SJSA1 (cell line): ENCODE measurements around the gene BBS10. TPM values are rescaled to one million over a fixed set of nuclear protein-coding genes. Genes with fewer than 3 reads are reported as not detected.

ENCODE experiments used
- DNase-seq, 2 experiments: peaks; one replicate each; pipeline ENCODE4 v3.0.0-alpha.2; 2015 to 2020; ENCODE audit warnings: low spot score in 2 of 2, low read depth in 1 of 2
- H3K27ac ChIP-seq: fragments of 250-450 bp; sonication (Bioruptor Pico); 2 replicates; pipeline ENCODE4 v1.5.1; 2020; ENCODE audit warnings: mild to moderate bottlenecking, moderate library complexity
- H3K27me3 ChIP-seq: fragments of 250-450 bp; sonication (Bioruptor Pico); replicated peaks from 2 replicates; pipeline ENCODE4 v1.5.1; 2020; ENCODE audit warnings: mild to moderate bottlenecking, moderate library complexity
- H3K36me3 ChIP-seq: fragments of 250-450 bp; sonication (Bioruptor Pico); 2 replicates; pipeline ENCODE4 v1.5.1; 2020; ENCODE audit warnings: mild to moderate bottlenecking
- H3K4me1 ChIP-seq: fragments of 250-450 bp; sonication (Bioruptor Pico); replicated peaks from 2 replicates; pipeline ENCODE4 v1.6.1; 2021; ENCODE audit warnings: mild to moderate bottlenecking
- H3K4me3 ChIP-seq: fragments of 250-450 bp; sonication (Bioruptor Pico); 2 replicates; pipeline ENCODE4 v1.5.1; 2020; ENCODE audit warnings: mild to moderate bottlenecking
- H3K9me3 ChIP-seq: fragments of 250-450 bp; sonication (Bioruptor Pico); replicated peaks from 2 replicates; pipeline ENCODE4 v1.5.1; 2020; ENCODE audit warnings: mild to moderate bottlenecking
- total RNA-seq: library from RNA; depleted of rRNA; stranded (reverse); fragments of >200 nt; shearing (Covaris generic); gene quantifications from 2 replicates; pipeline ENCODE4 v1.2.3, GENCODE V29; 2014

BBS10 gene
- total RNA-seq, 1 experiment from 2014 or later, result 17.3 TPM

DNA sequence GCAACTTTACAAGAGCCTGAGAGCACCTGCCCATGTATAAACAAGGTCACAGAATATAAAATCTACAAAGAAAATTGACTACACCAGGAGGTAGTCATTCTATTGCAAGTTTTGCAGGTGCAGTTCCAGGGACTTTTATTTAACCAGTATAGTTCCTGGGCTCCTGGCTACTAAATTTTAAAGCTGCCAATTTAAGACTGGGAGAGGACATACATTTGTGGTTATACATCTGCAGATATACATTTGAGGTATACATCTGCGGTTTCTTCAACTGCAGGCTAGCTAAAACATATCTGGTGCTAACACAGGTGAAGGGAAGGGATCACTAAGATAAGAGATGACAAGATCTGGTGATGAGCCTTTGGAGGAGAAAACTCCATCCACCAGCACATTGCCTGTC, 30.2 kb downstream of the BBS10 start:
- no peak for DNase-seq
- Histone ChIP-seq H3K27me3 (no peaks in the 10 kb centered on the region), H3K9me3 (no peaks in the 10 kb centered on the region), H3K27ac (no peak overlapping the region), H3K4me1 (peaks cover 20% of the 10 kb centered on the region), H3K36me3 (no peaks in the 10 kb centered on the region), H3K4me3 (no peak overlapping the region)

DNA sequence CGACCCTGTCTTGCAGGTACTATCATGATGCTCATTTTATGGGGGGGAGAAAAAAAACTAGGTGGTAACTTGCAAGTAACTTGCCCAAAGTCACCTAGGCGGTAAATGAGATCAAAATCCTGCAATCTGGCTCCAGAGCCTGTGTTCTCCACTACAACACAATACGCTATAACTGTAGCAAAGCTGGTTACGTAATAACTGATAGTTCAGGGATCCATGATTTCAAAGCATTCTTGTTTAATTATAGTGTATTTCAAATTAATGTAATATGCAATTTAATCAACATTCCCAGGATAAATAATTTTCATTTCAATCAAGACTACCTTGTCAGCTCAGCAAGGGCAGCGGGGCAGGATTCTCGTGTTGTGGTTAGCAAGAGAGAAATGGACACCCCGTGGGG, 31.7 kb downstream of the BBS10 start:
- DNase-seq, result no peak
- Histone ChIP-seq H3K27me3 (no peaks in the 10 kb centered on the region), H3K4me1 (peaks cover 34% of the 10 kb centered on the region), H3K9me3 (no peaks in the 10 kb centered on the region), H3K36me3 (no peaks in the 10 kb centered on the region), H3K27ac (no peak overlapping the region), H3K4me3 (no peak overlapping the region)

DNA sequence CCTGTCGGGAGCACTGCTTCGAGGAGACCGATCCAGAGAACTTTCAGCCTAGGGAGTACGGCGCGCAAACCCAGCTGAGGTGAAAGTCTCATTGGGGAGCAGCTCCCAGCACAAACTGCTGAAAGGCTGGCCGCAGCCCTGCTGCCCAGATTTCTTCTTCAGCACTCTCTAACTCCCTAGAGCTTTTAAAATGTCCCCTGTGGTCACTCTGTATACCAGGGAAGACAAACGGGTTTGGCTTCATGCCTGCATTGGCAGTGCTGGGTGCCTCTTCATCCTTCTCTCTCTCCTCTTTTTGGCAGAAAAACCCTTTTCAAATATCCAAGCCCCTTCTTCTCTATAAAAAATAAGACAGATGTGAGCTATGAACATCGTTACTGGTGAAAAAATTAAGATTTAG, 34.9 kb downstream of the BBS10 start:
- Histone ChIP-seq H3K4me3 (no peak overlapping the region), H3K9me3 (no peaks in the 10 kb centered on the region), H3K4me1 (peaks cover 40% of the 10 kb centered on the region), H3K36me3 (no peaks in the 10 kb centered on the region), H3K27me3 (no peaks in the 10 kb centered on the region), H3K27ac (no peak overlapping the region)
- no peak for DNase-seq

DNA sequence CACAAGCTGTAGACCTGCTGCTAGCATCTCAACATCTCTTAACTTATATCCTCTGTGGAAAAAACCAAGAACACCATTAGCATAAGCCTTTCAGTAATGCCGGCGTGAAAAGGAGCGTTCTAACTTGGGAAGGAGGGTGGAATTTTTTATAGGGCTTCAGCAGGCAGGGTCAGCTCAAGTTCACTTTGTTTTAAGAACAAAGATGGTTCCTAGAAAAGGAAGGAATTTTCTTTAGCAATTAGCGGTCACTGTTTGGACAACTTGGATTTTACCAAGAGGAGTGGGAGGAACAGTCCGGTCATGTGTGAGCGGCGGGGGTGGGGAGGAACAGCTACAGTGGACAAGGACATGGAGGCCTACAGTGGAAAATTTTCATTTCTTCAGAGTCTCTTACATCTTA, 35.9 kb downstream of the BBS10 start:
- Histone ChIP-seq H3K4me3 (no peak overlapping the region), H3K27me3 (no peaks in the 10 kb centered on the region), H3K4me1 (peaks cover 38% of the 10 kb centered on the region), H3K9me3 (no peaks in the 10 kb centered on the region), H3K27ac (peak overlapping the region; percentile 87), H3K36me3 (no peaks in the 10 kb centered on the region)
- DNase-seq, result peak; percentile 61 to 67

DNA sequence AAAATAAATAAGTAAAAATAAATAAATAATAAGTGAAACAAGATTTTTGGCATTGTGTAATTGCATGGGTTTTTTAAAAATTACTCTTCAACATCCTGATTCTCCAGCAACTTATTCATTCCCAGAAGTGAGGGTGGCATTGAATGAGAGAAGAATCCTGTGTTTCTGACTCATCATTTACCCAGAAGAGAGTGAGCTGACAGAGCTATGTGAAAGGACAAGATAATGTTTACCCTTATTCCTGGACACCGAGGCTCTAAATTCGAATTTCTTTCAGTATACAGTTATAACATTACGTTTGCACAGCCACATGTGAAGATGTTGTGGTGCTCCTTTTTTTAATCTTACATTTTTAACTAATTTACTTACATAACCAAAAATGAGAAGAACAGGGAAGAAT, 36.4 kb downstream of the BBS10 start:
- H3K4me1 ChIP-seq, result peaks cover 38% of the 10 kb centered on the region
- no peak overlapping the region for H3K4me3 ChIP-seq
- no peaks in the 10 kb centered on the region for H3K27me3 ChIP-seq
- H3K9me3 ChIP-seq, result no peaks in the 10 kb centered on the region
- H3K36me3 ChIP-seq, result no peaks in the 10 kb centered on the region
- H3K27ac ChIP-seq, result peak overlapping the region; percentile 87
- DNase-seq, result peak in 1 of 2 experiments; percentile 75

DNA sequence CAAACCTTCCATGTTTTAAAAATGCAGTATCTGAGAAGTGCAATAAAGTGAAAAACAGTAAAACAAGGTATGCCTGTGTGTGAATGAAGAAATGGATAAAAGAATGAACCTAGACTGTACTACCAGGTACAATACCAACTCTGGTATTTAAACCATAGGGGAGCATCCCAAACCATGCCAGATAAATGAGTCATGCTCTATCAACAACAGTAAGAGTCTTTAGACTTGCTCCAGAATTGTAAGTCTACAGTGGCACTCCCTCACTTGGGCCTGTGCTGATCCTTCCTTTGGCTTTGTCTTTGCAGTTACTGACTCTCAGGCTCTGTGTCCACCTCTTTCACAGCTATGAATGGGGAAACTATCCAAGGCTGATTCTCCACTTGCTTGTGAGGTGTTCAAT, 38.1 kb downstream of the BBS10 start:
- DNase-seq, result peak; percentile 40 to 48
- Histone ChIP-seq H3K27me3 (no peaks in the 10 kb centered on the region), H3K36me3 (no peaks in the 10 kb centered on the region), H3K27ac (peak overlapping the region; percentile 29; the same call in 1 of the 2 replicates), H3K4me1 (peaks cover 38% of the 10 kb centered on the region), H3K4me3 (no peak overlapping the region), H3K9me3 (no peaks in the 10 kb centered on the region)

DNA sequence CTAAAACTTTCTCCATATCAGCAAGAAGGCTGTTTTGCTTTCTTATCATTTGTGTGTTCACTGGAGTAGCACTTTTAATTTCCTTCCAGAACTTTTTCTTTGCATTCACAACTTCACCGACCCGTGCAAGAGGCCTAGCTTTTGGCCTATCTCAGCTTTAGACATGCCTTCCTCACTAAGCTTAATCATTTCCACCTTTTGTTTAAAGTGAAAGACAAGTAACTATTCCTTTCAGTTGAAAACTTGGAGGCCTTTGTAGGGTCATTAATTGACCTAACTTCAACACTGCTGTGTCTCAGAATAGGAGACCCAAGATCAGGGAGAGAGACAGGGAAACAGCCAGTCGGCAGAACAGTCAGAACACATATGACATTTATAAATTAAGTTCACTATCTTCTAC, 39.3 kb downstream of the BBS10 start:
- no peak overlapping the region for H3K27ac ChIP-seq

DNA sequence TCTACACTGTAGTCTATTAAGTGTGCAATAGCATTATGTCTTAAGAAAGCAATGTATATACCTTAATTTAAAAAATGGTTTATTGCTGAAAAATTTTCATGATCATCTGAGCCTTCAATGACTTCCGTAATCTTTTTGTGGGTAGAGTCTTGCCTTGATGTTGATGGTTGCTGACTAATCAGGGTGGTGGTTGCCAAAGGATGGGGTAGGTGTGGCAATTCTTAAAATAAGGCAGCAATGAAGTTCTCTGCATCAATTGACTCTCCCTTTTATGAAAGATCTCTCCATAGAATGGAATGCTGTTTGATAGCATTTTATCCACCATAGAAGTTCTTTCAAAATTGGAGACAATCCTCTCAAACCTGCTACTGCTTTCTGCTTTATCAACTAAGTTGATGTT, 41.1 kb downstream of the BBS10 start:
- no peak overlapping the region for H3K4me3 ChIP-seq
- no peaks in the 10 kb centered on the region for H3K9me3 ChIP-seq
- no peaks in the 10 kb centered on the region for H3K27me3 ChIP-seq
- no peak overlapping the region for H3K27ac ChIP-seq
- no peaks in the 10 kb centered on the region for H3K36me3 ChIP-seq
- DNase-seq, result no peak
- H3K4me1 ChIP-seq, result peaks cover 28% of the 10 kb centered on the region

More for the DNA sequence above, 39.3 kb downstream of the BBS10 start:
- H3K9me3 ChIP-seq, result no peaks in the 10 kb centered on the region
- peaks cover 38% of the 10 kb centered on the region for H3K4me1 ChIP-seq
- H3K27me3 ChIP-seq, result no peaks in the 10 kb centered on the region
- H3K4me3 ChIP-seq, result no peak overlapping the region
- DNase-seq, result no peak
- no peaks in the 10 kb centered on the region for H3K36me3 ChIP-seq

DNA sequence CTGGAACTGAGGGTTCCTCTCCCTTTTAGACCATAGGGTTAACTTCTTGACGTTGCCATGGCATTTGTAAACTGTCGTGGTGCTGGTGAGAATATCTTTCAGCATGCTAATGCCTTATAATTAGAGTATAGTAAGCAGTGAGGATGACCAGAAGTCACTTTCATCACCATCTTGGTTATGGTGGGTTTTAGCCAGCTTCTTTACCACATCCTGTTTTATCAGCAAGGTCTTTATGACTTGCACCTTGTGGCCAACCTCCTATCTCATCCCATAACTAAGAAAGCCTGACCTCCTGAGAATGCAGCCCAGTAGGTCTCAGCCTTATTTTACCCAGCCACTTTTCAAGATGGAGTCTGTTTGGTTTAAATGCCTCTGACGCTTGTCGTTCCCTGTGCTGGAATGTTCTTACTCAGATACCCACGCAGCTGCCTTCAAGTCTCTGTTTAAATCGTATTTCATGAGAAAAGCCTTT, 44.2 kb downstream of the BBS10 start:
- H3K27me3 ChIP-seq, result no peaks in the 10 kb centered on the region
- H3K27ac ChIP-seq, result no peak overlapping the region
- H3K9me3 ChIP-seq, result no peaks in the 10 kb centered on the region
- H3K36me3 ChIP-seq, result 0 out of 2 replicates have a peak, but pooled peaks cover 4% of the 10 kb centered on the region
- peaks cover 17% of the 10 kb centered on the region for H3K4me1 ChIP-seq
- no peak for DNase-seq
- no peak overlapping the region for H3K4me3 ChIP-seq

DNA sequence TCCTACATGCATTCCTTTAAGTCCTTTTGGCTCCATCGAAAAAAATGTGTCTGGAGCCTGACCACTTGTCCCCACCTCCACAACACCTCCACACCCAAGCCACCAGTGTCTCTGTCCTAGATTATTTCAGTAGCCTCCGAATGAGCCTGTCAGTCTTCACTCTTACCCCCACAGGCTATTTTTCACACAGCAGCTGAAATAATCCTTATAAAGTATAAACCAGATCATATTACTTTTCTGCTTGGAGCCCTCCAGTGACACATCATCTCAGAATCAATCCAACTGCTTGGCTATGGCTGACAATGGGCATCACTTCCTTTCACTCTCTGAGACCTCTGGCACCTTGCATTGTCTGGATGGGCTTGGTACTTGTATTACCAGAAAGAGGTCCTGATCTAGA, 44.9 kb downstream of the BBS10 start:
- Histone ChIP-seq H3K36me3 (0 out of 2 replicates have a peak, but pooled peaks cover 4% of the 10 kb centered on the region), H3K4me1 (peaks cover 17% of the 10 kb centered on the region), H3K27ac (no peak overlapping the region), H3K27me3 (no peaks in the 10 kb centered on the region), H3K9me3 (no peaks in the 10 kb centered on the region), H3K4me3 (no peak overlapping the region)
- DNase-seq, result no peak

DNA sequence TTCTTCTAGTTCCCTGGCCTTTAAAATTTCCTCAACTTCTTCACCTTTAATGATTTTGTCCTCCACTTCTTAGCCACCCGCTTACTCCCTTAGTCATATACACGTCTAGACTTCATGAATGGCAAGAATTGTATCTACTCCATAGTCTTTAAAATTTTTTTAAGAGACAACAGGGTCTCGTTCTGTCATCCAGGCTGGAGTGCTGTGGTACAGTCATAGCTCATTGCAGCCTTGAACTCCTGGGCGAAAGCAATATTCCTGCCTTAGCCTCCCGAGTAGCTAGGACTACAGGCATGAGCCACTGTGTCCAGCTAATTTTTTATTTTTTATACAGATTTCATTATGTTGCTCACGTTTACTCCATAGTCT, 47.9 kb downstream of the BBS10 start:
- Histone ChIP-seq H3K27ac (peak overlapping the region; percentile 61), H3K36me3 (0 out of 2 replicates have a peak, but pooled peaks cover 4% of the 10 kb centered on the region), H3K27me3 (no peaks in the 10 kb centered on the region), H3K4me1 (peaks cover 17% of the 10 kb centered on the region), H3K9me3 (no peaks in the 10 kb centered on the region), H3K4me3 (no peak overlapping the region)
- DNase-seq, result peak in 1 of 2 experiments; percentile 61

DNA sequence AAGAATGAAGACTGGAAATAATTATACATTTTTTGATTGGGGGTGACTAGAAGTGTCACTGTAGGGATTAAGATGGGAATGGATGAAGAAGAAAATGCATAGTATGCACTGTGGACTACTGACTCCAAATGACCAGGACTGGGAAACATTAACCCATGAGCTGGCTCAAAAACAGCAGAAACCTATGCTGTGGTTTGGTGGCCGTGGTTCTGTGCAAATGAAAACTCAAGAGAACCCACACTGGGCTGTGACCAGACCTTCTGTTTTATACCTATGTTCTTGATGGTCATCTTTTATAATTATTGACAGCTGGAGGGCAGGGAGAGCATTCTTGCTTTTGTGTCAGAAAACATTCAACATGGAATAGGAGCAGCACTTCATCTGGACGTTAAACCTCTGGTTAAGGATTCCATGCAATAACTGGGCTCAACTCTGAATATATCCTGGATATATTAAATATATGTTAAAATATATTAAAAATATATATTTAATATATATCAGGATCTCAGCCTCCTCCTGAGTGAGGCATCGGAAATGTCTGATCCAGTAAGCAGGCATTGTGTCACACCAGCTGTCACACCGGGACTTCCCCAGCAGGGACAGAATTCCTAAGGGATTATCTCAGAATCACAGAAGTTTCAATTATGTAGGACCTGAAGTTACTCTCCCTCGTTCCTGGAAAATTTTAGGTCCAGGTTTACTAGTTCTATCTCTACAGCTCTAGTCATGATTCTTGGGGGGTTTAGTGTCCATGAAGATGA, 48.5 kb downstream of the BBS10 start:
- Histone ChIP-seq H3K27ac (peak overlapping the region; percentile 61), H3K4me3 (no peak overlapping the region), H3K9me3 (no peaks in the 10 kb centered on the region), H3K4me1 (peaks cover 17% of the 10 kb centered on the region), H3K27me3 (no peaks in the 10 kb centered on the region), H3K36me3 (0 out of 2 replicates have a peak, but pooled peaks cover 4% of the 10 kb centered on the region)
- peak in 1 of 2 experiments; percentile 62 for DNase-seq
